MM.1S (cell line): ENCODE results near the gene ZNF609.

Source experiments
- DNase-seq: peaks from one replicate; pipeline ENCODE4 v3.0.0-alpha.2; 2015
- H2AFZ ChIP-seq: fragments of 300-600 bp; sonication (generic); 2 replicates; pipeline ENCODE4 v1.6.0; 2016; ENCODE audit warnings: antibody characterized with exemption, low read length
- H3F3A ChIP-seq: fragments of 300-600 bp; sonication (generic); 2 replicates; pipeline ENCODE4 v1.6.1; 2016; ENCODE audit warnings: mild to moderate bottlenecking, antibody characterized with exemption, low read length, moderate library complexity, mixed read lengths; ENCODE audit not compliant: insufficient read depth
- H3K27ac ChIP-seq: fragments of 300-600 bp; sonication (generic); 2 replicates; pipeline ENCODE4 v1.5.1; 2016; ENCODE audit warnings: mild to moderate bottlenecking, low read length
- H3K27me3 ChIP-seq: fragments of 300-600 bp; sonication (generic); replicated peaks from 2 replicates; pipeline ENCODE4 v1.6.0; 2016; ENCODE audit warnings: low read length; ENCODE audit not compliant: insufficient read depth
- H3K36me3 ChIP-seq: fragments of 300-600 bp; sonication (generic); replicated peaks from 2 replicates; pipeline ENCODE4 v1.6.1; 2016; ENCODE audit warnings: mild to moderate bottlenecking, low read length, mixed read lengths; ENCODE audit not compliant: insufficient read depth
- H3K4me1 ChIP-seq: fragments of 300-600 bp; sonication (generic); 2 replicates; pipeline ENCODE4 v1.6.1; 2016; ENCODE audit warnings: low read length, mixed read lengths
- H3K4me2 ChIP-seq: fragments of 300-600 bp; sonication (generic); 2 replicates; pipeline ENCODE4 v1.6.0; 2016; ENCODE audit warnings: low read depth, low read length
- H3K4me3 ChIP-seq: fragments of 300-600 bp; sonication (generic); 2 replicates; pipeline ENCODE4 v1.5.1; 2016; ENCODE audit warnings: low read length, mixed read lengths
- H3K79me2 ChIP-seq: fragments of 300-600 bp; sonication (generic); 2 replicates; pipeline ENCODE4 v1.6.1; 2016; ENCODE audit warnings: mixed run types, low read length, mixed read lengths
- H3K9ac ChIP-seq: fragments of 300-600 bp; sonication (generic); 2 replicates; pipeline ENCODE4 v1.6.1; 2016; ENCODE audit warnings: low read length, mixed read lengths
- H3K9me2 ChIP-seq: fragments of 300-600 bp; sonication (generic); replicated peaks from 2 replicates; pipeline ENCODE4 v1.6.1; 2016; ENCODE audit warnings: mild to moderate bottlenecking, low read length, mixed read lengths; ENCODE audit not compliant: insufficient read depth
- H3K9me3 ChIP-seq: fragments of 300-600 bp; sonication (generic); replicated peaks from 2 replicates; pipeline ENCODE4 v1.6.1; 2016; ENCODE audit warnings: mild to moderate bottlenecking, low read length, mixed read lengths; ENCODE audit not compliant: insufficient read depth
- H4K20me1 ChIP-seq: fragments of 300-600 bp; sonication (generic); 2 replicates; pipeline ENCODE4 v1.6.1; 2016; ENCODE audit warnings: mild to moderate bottlenecking, low read length, moderate library complexity, mixed read lengths; ENCODE audit not compliant: insufficient read depth
- EZH2 ChIP-seq: fragments of 300-600 bp; sonication (generic); optimal IDR thresholded peaks from 2 replicates; pipeline ENCODE3; 2017; ENCODE audit warnings: low read depth, mild to moderate bottlenecking, antibody characterized with exemption, low read length, mixed read lengths
- EZH2phosphoT487 ChIP-seq: fragments of 300-600 bp; sonication (generic); IDR thresholded peaks from 2 replicates; pipeline ENCODE4 v1.6.1; 2018; ENCODE audit warnings: antibody characterized with exemption, low read length
- TF ChIP-seq, protein P1 (sequence below): fragments of 300-600 bp; sonication (generic); IDR thresholded peaks from 2 replicates; pipeline ENCODE4 v1.5.1; 2016; ENCODE audit warnings: antibody characterized with exemption, low read length, mixed read lengths

The ZNF609 gene

DNA sequence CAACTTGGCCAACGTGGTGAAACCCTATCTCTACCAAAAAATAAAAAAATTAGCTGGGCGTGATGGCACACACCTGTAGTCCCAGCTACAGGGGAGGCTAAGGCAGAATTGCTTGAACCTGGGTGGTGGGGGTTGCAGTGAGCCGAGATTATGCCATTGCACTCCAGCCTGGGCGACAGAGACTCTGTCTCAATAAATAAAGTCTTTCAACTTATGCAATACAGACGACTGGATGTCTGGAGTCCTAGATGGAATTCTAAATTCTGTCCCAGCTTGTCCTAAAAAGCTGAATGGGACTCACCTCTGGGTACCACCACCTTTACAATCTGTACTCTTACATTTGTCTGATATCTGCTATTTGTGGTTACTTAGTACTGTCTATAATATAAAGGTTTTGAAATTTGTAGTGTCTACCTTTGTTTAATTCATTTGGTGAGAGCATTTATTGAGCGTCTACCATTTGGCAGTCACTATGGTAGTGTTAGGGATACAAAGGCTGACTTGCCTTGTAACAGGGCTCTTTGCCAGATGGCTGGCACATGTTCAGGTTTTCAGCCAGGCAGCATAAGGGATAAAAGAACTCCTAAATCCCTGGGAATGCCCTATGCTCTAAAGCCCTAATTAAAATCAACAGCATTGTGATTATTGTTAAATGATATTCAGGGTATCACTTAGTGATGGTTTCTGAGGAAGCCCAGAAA, 7.2 kb upstream of the ZNF609 start:
- Histone ChIP-seq H3F3A (no peaks in the 10 kb centered on the region), H3K36me3 (no peaks in the 10 kb centered on the region), H3K27me3 (no peaks in the 10 kb centered on the region), H2AFZ (no peak overlapping the region), H4K20me1 (no peaks in the 10 kb centered on the region), H3K4me3 (no peak overlapping the region), H3K9me3 (no peaks in the 10 kb centered on the region), H3K27ac (no peak overlapping the region), H3K9ac (no peak overlapping the region), H3K9me2 (no peaks in the 10 kb centered on the region), H3K4me1 (no peaks in the 10 kb centered on the region), H3K79me2 (no peaks in the 10 kb centered on the region), H3K4me2 (no peak overlapping the region)
- no peak for TF ChIP-seq EZH2phosphoT487
- TF ChIP-seq, protein P1, sequence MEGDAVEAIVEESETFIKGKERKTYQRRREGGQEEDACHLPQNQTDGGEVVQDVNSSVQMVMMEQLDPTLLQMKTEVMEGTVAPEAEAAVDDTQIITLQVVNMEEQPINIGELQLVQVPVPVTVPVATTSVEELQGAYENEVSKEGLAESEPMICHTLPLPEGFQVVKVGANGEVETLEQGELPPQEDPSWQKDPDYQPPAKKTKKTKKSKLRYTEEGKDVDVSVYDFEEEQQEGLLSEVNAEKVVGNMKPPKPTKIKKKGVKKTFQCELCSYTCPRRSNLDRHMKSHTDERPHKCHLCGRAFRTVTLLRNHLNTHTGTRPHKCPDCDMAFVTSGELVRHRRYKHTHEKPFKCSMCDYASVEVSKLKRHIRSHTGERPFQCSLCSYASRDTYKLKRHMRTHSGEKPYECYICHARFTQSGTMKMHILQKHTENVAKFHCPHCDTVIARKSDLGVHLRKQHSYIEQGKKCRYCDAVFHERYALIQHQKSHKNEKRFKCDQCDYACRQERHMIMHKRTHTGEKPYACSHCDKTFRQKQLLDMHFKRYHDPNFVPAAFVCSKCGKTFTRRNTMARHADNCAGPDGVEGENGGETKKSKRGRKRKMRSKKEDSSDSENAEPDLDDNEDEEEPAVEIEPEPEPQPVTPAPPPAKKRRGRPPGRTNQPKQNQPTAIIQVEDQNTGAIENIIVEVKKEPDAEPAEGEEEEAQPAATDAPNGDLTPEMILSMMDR: no peak
- no peak for TF ChIP-seq EZH2
- no peak for DNase-seq

DNA sequence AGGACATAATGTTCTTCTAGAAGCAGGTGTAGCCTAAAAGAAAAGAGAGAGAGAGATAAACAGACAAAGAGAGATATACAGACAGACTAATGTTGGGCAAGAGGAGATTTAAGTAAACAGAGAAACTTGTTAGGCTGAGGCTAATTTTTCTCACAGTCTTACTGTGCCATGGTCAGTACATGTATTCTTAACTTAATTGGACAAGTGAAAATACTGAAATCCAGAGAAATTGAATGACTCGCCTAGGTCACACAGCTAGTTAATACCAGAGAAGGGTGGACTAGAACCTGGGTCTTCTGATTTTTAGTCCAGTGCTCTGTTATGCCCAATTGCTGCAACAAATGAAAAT, 6.7 kb upstream of the ZNF609 start:
- no peak overlapping the region for H3K27ac ChIP-seq
- no peak for DNase-seq
- H2AFZ ChIP-seq: no peak overlapping the region
- TF ChIP-seq EZH2 (no peak), EZH2phosphoT487 (no peak)
- TF ChIP-seq, protein P1: no peak
- H3F3A ChIP-seq: no peaks in the 10 kb centered on the region
- H3K4me1 ChIP-seq: no peaks in the 10 kb centered on the region
- no peaks in the 10 kb centered on the region for H3K79me2 ChIP-seq
- no peaks in the 10 kb centered on the region for H3K9me2 ChIP-seq
- no peaks in the 10 kb centered on the region for H4K20me1 ChIP-seq
- no peaks in the 10 kb centered on the region for H3K9me3 ChIP-seq
- H3K4me3 ChIP-seq: no peak overlapping the region
- H3K4me2 ChIP-seq: no peak overlapping the region
- H3K36me3 ChIP-seq: no peaks in the 10 kb centered on the region
- H3K27me3 ChIP-seq: no peaks in the 10 kb centered on the region
- H3K9ac ChIP-seq: no peak overlapping the region

DNA sequence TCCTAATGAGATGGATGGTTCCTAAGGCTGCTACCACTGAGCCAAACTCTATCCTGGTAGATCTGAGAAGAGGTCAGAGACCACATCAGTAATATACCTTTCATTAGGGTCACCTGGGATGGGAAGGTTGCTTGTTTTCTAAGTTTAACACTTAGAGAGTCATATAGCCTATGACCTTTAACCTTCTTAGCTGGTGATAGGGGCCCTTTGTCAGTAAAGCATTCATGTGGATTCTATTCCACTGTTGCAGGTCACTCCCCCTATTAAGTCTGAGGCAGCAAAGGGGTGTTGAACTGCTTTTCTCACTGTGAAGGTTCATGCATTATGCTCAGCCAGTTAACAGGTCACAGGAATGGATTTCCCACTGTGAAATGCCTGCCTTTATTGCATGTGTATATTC, 6.1 kb upstream of the ZNF609 start:
- Histone ChIP-seq H3K4me2 (no peak overlapping the region), H3K27ac (no peak overlapping the region)

More for the DNA sequence above, 6.1 kb upstream of the ZNF609 start:
- no peaks in the 10 kb centered on the region for H3K79me2 ChIP-seq
- H3K9ac ChIP-seq: no peak overlapping the region
- H3K9me2 ChIP-seq: no peaks in the 10 kb centered on the region
- H3K9me3 ChIP-seq: no peaks in the 10 kb centered on the region
- H3K4me3 ChIP-seq: no peak overlapping the region
- H3K4me1 ChIP-seq: no peaks in the 10 kb centered on the region
- no peaks in the 10 kb centered on the region for H3K36me3 ChIP-seq
- H3K27me3 ChIP-seq: no peaks in the 10 kb centered on the region
- H2AFZ ChIP-seq: no peak overlapping the region
- H4K20me1 ChIP-seq: no peaks in the 10 kb centered on the region
- no peak for DNase-seq
- TF ChIP-seq EZH2phosphoT487 (no peak), EZH2 (no peak)
- TF ChIP-seq, protein P1: no peak
- H3F3A ChIP-seq: no peaks in the 10 kb centered on the region
